Globus pallidus (tissue), 1 donor: Measurements from ENCODE around the gene CDYL.

Experiments used
- DNase-seq: peaks from one replicate; pipeline ENCODE4 v3.0.0-alpha.2; 2015; ENCODE audit warnings: low spot score

Gene CDYL

DNA sequence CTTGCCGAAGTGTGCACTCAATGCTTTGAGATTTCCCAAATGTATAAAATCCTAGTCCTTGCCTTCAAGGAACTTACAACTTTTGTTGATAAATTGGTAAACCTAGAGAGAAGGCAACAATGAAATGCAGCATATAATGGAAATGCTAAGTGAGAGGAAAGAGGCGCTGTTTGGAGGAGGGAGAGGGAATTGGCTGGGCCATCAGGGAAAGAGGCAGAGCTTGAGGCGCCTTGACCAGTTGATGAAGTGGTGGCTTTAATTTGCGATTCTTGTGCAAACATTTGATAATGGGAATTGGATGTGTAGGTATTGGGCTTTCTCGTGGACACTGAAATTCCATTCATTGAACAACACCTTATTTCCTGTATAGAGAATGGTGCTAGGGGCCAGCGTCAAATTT lies 1.9 kb upstream of the CDYL start:
- DNase-seq: no peak

DNA sequence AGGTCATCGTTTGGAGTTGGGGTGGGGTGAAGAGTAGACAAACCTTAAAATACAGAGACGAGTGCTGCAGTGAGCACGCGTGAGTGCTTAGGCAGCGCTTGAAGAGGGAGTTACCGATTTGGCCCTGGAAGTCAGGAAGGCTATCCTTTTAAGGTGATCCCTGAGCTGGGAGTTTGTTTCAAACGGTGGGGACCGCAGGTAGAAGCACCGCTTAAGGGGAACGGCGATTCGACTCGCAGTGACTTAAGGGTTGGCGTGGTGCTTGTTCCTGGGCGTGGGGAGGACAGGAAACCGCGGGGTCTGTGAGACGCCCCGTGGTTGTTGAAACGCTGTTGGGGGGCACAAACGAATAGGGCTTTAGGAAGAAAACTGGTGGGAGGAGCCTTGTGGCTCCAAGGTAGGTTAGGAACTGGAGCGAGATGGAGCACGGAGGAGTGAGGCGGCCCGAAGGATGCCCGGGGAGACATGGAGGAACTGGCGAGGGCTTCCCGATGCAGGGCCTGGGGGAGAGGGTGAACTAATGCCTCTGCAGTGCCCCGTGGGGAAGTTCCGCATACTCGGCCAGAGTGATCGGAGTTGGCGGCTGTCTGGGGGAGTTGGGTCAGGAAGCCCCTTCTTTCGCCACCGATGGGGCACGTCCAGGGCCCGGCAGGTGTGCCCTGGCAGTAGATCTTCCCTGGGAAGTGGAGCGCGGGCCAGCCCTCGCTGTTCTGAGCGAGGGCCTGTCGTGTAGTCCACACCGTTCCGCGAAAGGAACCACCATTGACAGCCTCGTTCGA lies 1.3 kb upstream of the CDYL start:
- DNase-seq: no peak

DNA sequence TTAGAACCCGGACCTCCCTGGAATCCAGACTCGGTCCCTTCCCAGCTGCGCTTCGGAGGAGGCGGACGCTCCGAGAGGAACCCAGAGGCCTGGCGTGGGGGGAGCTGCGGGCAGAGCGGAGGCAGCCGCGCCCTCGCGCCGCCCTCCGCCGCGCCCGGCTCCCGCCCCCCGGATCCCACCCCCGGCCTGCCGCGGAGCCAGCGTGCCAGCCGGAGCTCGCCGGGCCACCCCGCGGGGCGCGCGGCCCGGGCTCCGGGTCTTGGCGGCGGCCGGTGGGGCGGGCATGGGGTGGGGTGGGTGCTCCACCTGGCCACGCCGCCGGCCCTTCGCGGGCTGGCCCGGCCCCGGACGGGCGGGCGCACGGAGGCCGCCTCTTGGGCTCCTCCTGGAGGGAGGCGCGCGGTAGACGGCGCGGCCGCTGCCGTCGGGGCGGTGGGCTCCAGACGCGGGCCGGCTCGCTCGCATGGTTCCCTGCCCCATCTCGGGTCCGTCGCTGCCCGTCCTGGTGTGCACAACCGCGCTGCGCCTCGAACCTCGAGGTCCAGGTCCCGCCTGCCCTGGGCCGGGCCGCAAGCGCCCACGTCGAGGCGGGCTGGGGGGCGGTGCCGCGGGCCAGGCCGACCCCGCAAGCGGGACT lies 592 bp upstream of the CDYL start:
- peak; percentile 66 for DNase-seq

GRCh38 chr6:4776493-4777393 lies 539 bp downstream of the CDYL start:
- DNase-seq: peak; percentile 10

DNA sequence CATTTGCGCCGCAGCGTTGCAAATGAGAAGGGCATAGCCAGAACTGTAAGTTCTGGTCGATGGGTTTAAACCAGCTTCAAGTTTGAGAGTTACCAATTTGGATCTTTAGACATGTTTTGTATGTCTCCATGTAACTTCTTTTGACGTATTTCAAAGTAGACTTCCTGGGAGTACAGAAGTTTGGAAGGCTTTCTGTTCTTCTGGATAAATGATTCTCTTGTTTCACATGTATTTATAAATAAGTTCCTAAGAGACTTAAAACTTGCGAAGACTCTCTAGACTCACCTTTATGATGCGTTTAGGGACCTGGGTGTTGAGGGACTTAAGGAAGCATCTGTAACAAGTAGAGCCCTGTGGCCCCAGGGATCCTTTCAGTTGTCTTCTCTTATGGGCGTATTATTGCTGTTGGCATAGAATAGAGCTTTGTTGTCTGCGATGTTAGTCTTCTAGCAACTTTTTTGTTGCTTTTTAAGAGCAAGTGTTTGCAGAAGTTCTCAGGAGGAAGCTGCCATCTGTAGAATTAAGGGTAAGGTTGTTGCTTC lies 1.3 kb downstream of the CDYL start:
- peak; percentile 26 for DNase-seq

DNA sequence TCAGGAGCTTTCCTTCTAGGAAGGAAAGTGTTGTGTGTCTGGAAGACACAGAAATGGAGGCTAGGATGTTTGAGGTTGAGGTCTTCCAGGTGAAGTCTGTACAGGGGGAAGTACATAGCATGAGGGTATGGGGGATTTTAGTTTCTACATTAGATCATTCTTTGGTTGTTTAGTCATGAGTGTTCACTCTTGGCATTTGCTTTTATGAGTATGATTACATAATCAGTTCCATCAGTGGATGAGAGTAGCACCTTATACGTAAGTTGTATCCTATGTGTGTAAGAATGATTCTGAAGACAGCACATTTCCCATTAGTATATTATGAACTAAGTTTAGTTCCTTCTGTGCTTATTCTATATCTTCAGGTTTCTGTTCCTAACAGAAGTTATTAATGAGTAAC lies 1.9 kb downstream of the CDYL start:
- DNase-seq: no peak

GRCh38 chr6:4780360-4780812 lies 4.2 kb downstream of the CDYL start:
- no peak for DNase-seq

DNA sequence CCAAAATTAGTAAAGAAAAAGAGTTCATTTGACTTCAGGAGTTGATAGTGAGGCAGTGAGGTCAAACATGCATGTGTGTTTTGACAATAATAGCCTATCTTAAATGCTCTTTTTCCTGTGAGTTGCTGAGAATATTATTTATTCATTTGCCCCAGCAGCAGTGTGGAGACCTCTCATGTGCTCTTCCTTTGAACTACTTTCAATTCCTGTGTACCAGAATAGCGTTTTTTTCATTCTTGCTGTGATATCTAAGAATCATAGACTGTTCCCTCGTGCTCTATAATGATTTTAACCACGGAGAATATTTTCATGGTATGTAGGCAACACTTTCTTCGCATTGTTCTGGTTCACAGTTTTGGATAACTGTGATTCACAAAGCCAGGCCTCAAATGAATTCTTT lies 5.2 kb downstream of the CDYL start:
- no peak for DNase-seq

DNA sequence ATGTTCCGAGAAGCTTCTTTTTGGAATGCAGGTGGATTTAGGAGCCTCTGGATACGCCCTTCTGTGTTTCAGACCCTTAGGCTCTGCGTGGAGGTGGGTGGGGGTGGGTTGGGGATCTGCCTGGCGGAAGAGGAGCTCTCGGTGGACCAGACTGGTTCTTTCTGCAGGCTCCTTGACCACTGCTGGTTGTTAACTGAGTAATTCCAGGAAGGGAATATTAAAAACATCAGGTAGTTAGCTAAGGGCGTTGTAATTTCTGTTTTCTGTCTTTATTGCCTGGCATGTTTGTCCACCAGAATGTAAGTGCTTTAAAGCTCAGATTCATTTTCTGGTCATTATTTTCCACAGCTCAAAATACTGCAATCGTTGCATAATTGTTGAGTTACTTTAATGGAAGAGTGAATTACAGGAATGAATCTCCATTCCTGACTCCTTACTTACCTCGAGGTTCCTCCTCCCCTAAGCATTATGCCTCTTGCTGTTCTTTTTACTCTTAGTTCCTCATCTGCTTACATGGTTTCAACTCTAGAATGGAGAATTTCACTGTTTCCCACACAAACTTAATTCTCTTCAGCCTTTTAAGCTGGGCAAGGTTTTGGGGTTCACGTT lies 5.9 kb downstream of the CDYL start:
- no peak for DNase-seq

- DNase-seq: no peak
Measured at GRCh38 chr6:4786996-4787395, 10.8 kb downstream of the CDYL start.

GRCh38 chr6:4788482-4788881 lies 12.3 kb downstream of the CDYL start:
- no peak for DNase-seq

DNA sequence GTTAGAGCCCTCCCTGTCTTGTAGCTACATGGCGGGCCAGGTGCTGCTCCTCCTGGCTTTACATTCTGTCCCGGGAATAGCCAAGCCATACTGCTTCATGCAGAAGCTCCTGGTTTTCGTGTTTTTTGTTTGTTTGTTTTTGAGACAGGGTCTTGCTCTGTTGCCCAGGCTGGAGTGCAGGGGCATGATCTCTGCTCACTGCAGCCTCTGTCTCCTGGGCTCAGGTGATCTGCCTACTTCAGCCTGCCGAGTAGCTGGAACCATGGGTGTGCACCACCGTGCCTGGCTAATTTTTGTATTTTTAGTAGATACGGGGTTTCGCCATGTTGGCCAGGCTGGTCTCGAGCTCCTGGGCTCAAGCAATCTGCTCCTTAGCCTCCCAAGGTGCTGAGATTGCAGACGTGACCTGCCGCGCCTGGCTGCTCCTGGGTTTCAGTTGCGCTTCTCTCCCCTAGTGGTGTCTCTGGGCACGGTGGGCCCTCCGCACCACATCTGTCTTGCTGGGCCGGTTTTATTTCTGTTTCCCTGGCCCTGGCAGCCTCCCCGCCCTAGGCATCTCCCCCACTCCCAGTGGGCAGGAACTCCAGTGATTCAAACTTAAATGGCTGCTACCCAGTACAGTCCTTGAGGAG lies 12.9 kb downstream of the CDYL start:
- no peak for DNase-seq

DNA sequence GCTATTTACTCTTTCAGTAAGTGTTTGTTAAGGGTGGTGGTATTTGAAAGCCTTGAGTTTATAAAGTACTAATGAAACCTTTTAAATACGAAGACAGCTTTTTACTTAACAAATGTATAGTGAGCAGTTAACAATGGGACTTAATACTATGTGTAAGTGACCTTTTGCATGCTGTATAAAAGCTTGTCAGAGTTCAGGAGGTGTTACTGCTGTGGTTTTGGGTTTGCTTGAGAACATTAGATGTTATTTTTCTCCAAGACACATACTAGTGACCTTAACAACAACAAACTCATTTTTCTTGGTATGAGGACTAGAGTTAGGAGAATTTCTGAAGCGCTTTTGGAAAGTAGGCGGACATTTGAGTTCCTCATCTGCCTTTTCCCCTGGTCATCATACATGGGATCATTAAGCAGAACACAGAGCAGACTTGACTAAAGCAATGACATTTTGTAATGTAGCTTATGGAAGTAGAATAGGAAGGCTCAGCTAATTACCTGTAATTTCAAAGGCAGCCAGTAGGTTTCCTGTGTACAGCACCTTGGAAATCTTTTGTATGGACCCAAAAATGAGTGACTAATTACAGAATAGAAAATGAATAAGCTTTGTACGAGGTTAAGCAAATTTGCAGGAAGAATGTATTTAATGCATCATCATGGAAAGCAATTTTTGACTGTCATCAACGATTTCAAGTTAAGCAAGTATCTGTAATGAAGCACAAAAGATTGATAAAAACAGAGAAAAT lies 14.1 kb downstream of the CDYL start:
- no peak for DNase-seq

GRCh38 chr6:4794140-4794707 lies 18.0 kb downstream of the CDYL start:
- DNase-seq: peak; percentile 37

GRCh38 chr6:4797587-4797986 lies 21.4 kb downstream of the CDYL start:
- DNase-seq: no peak

DNA sequence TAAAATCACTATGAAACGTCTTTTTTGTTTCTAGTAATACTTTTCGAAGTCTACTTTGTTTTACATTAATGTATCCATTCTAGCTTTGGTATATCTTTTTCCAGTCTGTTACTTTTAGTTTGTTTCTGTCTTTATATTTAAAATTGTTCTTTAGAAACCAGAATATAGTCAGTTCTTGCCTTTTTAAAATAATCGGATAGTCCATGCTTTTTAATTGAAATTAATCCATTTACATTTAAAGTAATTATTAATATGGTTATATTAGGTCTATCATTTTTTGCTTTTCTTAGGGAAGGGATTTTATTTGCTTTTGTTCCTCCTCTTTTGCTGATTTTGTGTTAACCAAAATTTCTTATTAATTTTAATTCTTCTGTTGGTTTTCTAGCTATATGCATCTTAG lies 23.7 kb downstream of the CDYL start:
- DNase-seq: no peak

DNA sequence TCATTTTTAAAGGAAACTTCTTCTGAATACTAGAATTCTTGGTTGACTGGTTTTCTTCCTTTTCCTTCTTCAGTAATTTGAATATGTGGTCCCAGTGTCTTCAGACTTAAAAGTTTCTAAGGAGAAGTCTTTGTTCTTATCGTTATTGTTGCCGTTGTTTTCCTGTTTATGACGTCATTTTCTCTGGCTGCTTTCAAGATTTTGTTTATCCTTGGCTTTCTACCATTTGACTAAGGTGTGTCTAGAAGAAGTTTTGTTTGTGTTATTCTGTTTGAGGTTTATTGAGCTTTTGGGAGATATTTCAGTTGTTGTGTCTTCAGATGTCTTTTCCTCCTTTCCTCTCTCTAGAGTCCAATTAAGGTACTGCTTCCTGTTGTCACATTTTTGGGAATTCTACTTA lies 24.5 kb downstream of the CDYL start:
- DNase-seq: no peak

DNA sequence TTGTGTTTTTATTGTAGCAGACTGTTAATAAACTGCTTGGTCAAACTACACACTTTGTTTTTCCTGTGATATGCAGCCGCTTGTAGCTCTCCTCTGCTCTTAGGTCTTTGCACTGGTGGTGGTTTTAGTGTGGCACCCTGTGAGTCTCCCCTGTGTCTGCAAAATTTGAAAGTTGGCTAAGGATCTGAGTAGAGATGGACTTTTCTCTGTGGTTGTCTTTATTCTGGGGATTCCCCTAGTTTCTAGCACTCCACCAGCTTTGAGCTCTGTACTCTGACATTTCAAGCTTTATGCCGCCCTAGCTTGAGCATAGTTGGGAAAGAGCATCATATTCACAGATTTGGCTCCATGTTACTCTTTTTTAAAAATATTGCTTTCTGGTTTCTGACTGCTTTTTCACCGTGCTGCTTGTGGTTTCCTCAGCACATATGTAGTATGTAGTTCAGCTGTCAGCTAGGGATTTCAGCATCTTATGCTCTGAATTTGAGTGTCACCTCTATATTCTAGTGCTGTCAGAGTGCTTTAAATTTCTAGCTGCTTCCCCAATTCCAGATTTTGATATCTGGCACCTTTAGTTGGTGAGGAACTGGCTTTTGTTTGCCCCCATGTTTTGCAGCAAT lies 25.4 kb downstream of the CDYL start:
- DNase-seq: no peak

DNA sequence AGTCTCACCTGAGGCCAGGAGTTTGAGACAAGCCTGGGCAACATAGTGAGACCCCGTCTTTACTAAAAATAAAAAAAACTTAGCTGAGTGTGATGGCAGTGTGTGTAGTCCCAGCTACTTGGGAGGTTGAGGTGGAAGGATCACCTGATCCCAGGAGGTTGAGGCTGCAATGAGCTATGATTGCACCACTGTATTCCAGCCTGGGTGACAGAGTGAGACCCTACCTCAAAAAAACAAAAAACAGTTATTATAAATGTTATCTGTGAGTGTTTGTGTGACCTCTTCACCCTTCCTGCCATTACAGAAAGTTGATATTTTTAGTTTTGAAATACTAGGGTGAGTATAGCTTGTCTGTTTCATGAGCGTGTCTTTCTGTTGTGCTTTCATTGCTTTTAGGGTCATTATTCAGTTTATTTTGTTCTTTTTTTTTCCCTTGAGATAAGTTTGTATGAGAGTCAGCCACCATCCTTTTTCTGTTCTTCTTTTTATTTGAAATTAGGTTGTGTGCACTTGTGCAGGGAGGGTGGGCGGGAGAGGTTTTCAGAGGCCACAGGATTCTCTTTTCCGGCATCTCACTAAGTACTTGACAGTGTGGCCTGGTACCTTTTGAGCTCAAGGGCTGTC lies 26.2 kb downstream of the CDYL start:
- DNase-seq: no peak

- no peak for DNase-seq
Measured at GRCh38 chr6:4803343-4803744, 27.1 kb downstream of the CDYL start.
